Astrocyte (in vitro differentiated cells and primary cell): ENCODE results near the gene RTTN. TPM values are rescaled to one million over a fixed set of nuclear protein-coding genes. Genes with fewer than 3 reads are reported as not detected.
A peak's percentile ranks its signal among the peaks of the same experiment; 100 is the strongest.

Experiments used
- DNase-seq: peaks from one replicate; pipeline ENCODE4 v3.0.0-alpha.2; 2010; ENCODE audit warnings: low read depth
- FAIRE-seq: peaks from 2 replicates; lab custom pipeline; 2011; peaks lifted over from hg19 to GRCh38; lab: Jason Lieb, UNC
- H2AFZ ChIP-seq: 2 replicates; pipeline ENCODE4 v1.6.0; 2012; ENCODE audit warnings: low read depth, low read length, inconsistent platforms
- H3K27ac ChIP-seq: 2 replicates; pipeline ENCODE4 v1.5.1; 2011; ENCODE audit warnings: low read depth, low read length, inconsistent platforms
- H3K27me3 ChIP-seq: 2 replicates; pipeline ENCODE4 v1.6.0; 2011; ENCODE audit warnings: low read length, inconsistent platforms; ENCODE audit not compliant: insufficient read depth
- H3K36me3 ChIP-seq: 2 replicates; pipeline ENCODE4 v1.5.1; 2011; ENCODE audit warnings: low read length, inconsistent platforms; ENCODE audit not compliant: insufficient read depth
- H3K4me1 ChIP-seq: 2 replicates; pipeline ENCODE4 v1.5.1; 2011; ENCODE audit warnings: low read length, inconsistent platforms; ENCODE audit not compliant: insufficient read depth
- H3K4me2 ChIP-seq: 2 replicates; pipeline ENCODE4 v1.6.0; 2012; ENCODE audit warnings: low read length, inconsistent platforms
- H3K4me3 ChIP-seq: 2 replicates; pipeline ENCODE4 v1.5.1; 2011; ENCODE audit warnings: low read depth, mild to moderate bottlenecking, low read length, inconsistent platforms; ENCODE audit not compliant: insufficient read depth
- H3K79me2 ChIP-seq: 2 replicates; pipeline ENCODE4 v1.6.0; 2012; ENCODE audit warnings: mild to moderate bottlenecking, low read length, inconsistent platforms; ENCODE audit not compliant: insufficient read depth
- H3K9ac ChIP-seq: 2 replicates; pipeline ENCODE4 v1.6.0; 2012; ENCODE audit warnings: mild to moderate bottlenecking, low read length, inconsistent platforms
- H3K9me3 ChIP-seq: 2 replicates; pipeline ENCODE4 v1.5.1; 2012; ENCODE audit warnings: low read depth, mild to moderate bottlenecking, low read length, inconsistent platforms; ENCODE audit not compliant: insufficient read depth
- H4K20me1 ChIP-seq: 2 replicates; pipeline ENCODE4 v1.6.0; 2012; ENCODE audit warnings: low read length, inconsistent platforms; ENCODE audit not compliant: insufficient read depth
- H3K27ac Mint-ChIP-seq: one replicate; pipeline ENCODE4 v1.8.0; 2021; ENCODE audit warnings: mild to moderate bottlenecking, mixed read lengths; ENCODE audit not compliant: unreplicated experiment
- H3K27me3 Mint-ChIP-seq: one replicate; pipeline ENCODE4 v1.8.0; 2021; ENCODE audit warnings: low read depth, mixed read lengths; ENCODE audit not compliant: unreplicated experiment
- H3K36me3 Mint-ChIP-seq: one replicate; pipeline ENCODE4 v1.8.0; 2021; ENCODE audit warnings: low read depth, mixed read lengths; ENCODE audit not compliant: unreplicated experiment
- H3K4me1 Mint-ChIP-seq: one replicate; pipeline ENCODE4 v1.8.0; 2021; ENCODE audit warnings: low read depth, mixed read lengths; ENCODE audit not compliant: unreplicated experiment
- H3K4me3 Mint-ChIP-seq: one replicate; pipeline ENCODE4 v1.8.0; 2021; ENCODE audit warnings: mild to moderate bottlenecking, moderate library complexity, mixed read lengths; ENCODE audit not compliant: unreplicated experiment
- H3K9me3 Mint-ChIP-seq: one replicate; pipeline ENCODE4 v1.8.0; 2021; ENCODE audit warnings: mild to moderate bottlenecking, mixed read lengths; ENCODE audit not compliant: unreplicated experiment
- EZH2 ChIP-seq: IDR thresholded peaks from 2 replicates; pipeline ENCODE4 v1.6.1; 2012; ENCODE audit warnings: mild to moderate bottlenecking, low read length, inconsistent platforms; ENCODE audit not compliant: insufficient read depth
- total RNA-seq: library from RNA; stranded (reverse); gene quantifications from 2 replicates; pipeline ENCODE4 v1.2.1, GENCODE V29; 2021
- TF ChIP-seq, protein P1 (sequence below): IDR thresholded peaks from 2 replicates; pipeline ENCODE4 v1.5.1; 2011; ENCODE audit warnings: low read depth, mild to moderate bottlenecking, inconsistent platforms, low read length, moderate library complexity; ENCODE audit not compliant: insufficient read depth

RTTN gene
- total RNA-seq, 1 donor from 2014 or later, result 6.3 TPM

DNA sequence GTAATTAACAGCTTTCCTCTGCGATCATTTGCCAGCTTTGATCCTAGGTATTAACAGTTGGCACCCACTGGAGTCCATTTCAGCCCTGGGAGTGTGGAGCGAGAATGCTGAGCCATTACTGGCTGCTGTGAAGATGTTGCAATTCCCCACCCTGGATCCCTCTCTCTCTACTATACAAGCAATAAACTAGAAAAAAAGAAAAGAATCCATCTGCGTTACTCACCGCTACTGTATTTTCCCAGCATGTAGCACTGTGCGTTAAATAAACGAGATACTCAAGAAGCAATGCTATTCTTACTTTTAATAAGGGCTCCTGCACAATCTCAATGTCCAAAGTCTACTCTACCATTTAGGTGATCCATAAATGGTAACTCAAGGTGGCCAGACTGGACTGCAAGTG, 8.5 kb downstream of the RTTN start:
- Histone ChIP-seq H3K27me3 (no peaks in the 10 kb centered on the region), H3K4me3 (no peak overlapping the region), H3K4me1 (no peaks in the 10 kb centered on the region), H2AFZ (no peak overlapping the region), H3K36me3 (peaks cover 7% of the 10 kb centered on the region), H3K27ac (no peak overlapping the region), H4K20me1 (no peaks in the 10 kb centered on the region), H3K9ac (no peak overlapping the region), H3K79me2 (no peaks in the 10 kb centered on the region), H3K9me3 (no peaks in the 10 kb centered on the region), H3K4me2 (no peak overlapping the region)
- Mint-ChIP-seq H3K9me3 (no peaks in the 10 kb centered on the region), H3K27me3 (no peaks in the 10 kb centered on the region), H3K4me1 (no peaks in the 10 kb centered on the region), H3K4me3 (no peak overlapping the region), H3K36me3 (no peaks in the 10 kb centered on the region), H3K27ac (no peak overlapping the region)
- TF ChIP-seq EZH2, result no peak
- TF ChIP-seq, protein P1, sequence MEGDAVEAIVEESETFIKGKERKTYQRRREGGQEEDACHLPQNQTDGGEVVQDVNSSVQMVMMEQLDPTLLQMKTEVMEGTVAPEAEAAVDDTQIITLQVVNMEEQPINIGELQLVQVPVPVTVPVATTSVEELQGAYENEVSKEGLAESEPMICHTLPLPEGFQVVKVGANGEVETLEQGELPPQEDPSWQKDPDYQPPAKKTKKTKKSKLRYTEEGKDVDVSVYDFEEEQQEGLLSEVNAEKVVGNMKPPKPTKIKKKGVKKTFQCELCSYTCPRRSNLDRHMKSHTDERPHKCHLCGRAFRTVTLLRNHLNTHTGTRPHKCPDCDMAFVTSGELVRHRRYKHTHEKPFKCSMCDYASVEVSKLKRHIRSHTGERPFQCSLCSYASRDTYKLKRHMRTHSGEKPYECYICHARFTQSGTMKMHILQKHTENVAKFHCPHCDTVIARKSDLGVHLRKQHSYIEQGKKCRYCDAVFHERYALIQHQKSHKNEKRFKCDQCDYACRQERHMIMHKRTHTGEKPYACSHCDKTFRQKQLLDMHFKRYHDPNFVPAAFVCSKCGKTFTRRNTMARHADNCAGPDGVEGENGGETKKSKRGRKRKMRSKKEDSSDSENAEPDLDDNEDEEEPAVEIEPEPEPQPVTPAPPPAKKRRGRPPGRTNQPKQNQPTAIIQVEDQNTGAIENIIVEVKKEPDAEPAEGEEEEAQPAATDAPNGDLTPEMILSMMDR, result no peak
- DNase-seq (no peak), FAIRE-seq (no peak)

GRCh38 chr18:70195852-70196434, 9.5 kb downstream of the RTTN start:
- no peaks in the 10 kb centered on the region for H3K4me1 Mint-ChIP-seq
- no peak overlapping the region for H3K27ac Mint-ChIP-seq
- no peak overlapping the region for H3K4me3 ChIP-seq
- no peaks in the 10 kb centered on the region for H3K27me3 ChIP-seq
- peaks cover 8% of the 10 kb centered on the region for H3K36me3 ChIP-seq
- H3K4me3 Mint-ChIP-seq, result no peak overlapping the region
- no peaks in the 10 kb centered on the region for H3K27me3 Mint-ChIP-seq
- H2AFZ ChIP-seq, result no peak overlapping the region
- no peak overlapping the region for H3K4me2 ChIP-seq
- H3K9me3 Mint-ChIP-seq, result no peaks in the 10 kb centered on the region
- FAIRE-seq, result peak; percentile 39
- no peak overlapping the region for H3K9ac ChIP-seq
- no peaks in the 10 kb centered on the region for H3K9me3 ChIP-seq
- no peaks in the 10 kb centered on the region for H3K36me3 Mint-ChIP-seq
- no peaks in the 10 kb centered on the region for H3K79me2 ChIP-seq
- TF ChIP-seq, protein P1, result peak; percentile 90
- TF ChIP-seq EZH2, result no peak
- no peak overlapping the region for H3K27ac ChIP-seq
- H4K20me1 ChIP-seq, result no peaks in the 10 kb centered on the region
- peak; percentile 27 for DNase-seq
- H3K4me1 ChIP-seq, result no peaks in the 10 kb centered on the region

GRCh38 chr18:70195014-70195614, 10.4 kb downstream of the RTTN start:
- no peak for FAIRE-seq

More at GRCh38 chr18:70195014-70195614, 10.4 kb downstream of the RTTN start:
- Mint-ChIP-seq H3K27ac (no peak overlapping the region), H3K4me1 (no peaks in the 10 kb centered on the region), H3K9me3 (no peaks in the 10 kb centered on the region), H3K27me3 (no peaks in the 10 kb centered on the region), H3K4me3 (no peak overlapping the region), H3K36me3 (no peaks in the 10 kb centered on the region)
- TF ChIP-seq, protein P1, result no peak
- no peak for TF ChIP-seq EZH2
- no peak overlapping the region for H3K27ac ChIP-seq
- DNase-seq, result no peak
- H3K9ac ChIP-seq, result no peak overlapping the region
- H3K27me3 ChIP-seq, result no peaks in the 10 kb centered on the region
- H3K4me1 ChIP-seq, result no peaks in the 10 kb centered on the region
- H3K4me2 ChIP-seq, result no peak overlapping the region
- H2AFZ ChIP-seq, result no peak overlapping the region
- no peaks in the 10 kb centered on the region for H3K79me2 ChIP-seq
- no peak overlapping the region for H3K4me3 ChIP-seq
- no peaks in the 10 kb centered on the region for H4K20me1 ChIP-seq
- peaks cover 8% of the 10 kb centered on the region for H3K36me3 ChIP-seq
- no peaks in the 10 kb centered on the region for H3K9me3 ChIP-seq
